Stimulated activated CD8-positive, alpha-beta memory T cell treated with anti-CD3 and anti-CD28 coated beads, Interleukin-4, amount 100 ng/mL, for 4 hours (primary cell): ENCODE measurements around the gene TAS2R1.

Experiments
- DNase-seq, 2 donors: peaks; one replicate each; pipeline ENCODE4 v3.0.0-alpha.2; 2020; ENCODE audit warnings: low read depth in 2 of 2, low spot score in 1 of 2

TAS2R1 gene

DNA sequence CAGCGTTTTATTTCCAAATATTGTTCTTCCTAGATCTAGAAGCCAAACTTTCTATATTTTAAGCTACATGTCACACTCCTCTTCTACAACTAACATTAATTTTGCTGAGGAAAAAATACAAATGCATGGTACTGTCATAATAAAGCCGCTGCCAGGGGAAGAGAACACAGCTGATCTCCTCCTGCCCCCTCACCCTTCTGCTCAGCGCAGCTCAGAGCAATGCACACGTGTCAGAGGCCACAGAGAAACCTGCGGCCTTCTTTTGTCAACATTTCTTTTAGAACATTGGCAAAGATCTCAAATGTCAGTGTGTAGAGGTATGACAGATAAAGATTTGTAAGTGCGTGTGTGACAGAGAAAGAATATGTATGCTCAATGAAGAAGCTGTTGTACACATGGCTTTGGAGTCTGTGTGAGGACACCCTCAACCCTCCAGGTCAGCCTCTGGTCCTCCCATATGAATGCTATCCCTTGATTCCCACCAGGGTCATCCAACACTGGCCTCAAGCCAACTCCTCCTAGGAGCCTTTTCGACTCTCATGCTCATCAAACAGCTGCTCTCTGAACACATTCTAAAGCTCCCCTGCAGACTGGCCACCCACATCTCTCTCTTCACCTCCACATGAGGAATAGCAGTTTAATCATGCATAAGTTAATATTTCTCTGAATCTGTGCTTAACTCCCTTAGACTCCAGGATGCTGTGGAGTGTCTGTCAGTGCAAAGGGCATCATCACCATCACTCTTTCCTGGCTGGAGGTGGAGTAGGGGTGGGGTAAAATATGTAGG, 40.9 kb downstream of the TAS2R1 start:
- DNase-seq = no peak

DNA sequence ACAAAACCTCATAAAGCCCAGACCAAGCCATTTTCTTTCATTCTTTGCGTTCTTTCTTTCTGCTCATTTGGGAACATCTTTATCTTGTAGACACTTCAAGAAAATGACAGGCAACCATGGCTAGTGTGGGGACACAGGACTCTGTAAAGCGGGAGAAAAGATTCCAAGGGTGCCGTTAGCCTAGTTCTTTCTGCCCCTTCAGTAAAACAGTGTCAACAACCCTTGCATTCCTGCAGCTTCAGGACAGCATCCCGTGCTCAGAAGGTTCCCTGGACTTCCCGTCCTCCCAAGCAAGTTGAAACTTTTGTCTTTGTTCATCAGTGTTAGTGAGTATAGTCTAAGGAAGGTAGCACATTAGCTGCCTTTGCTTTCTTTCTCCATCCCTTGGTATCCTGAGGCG, 41.9 kb downstream of the TAS2R1 start:
- no peak for DNase-seq

DNA sequence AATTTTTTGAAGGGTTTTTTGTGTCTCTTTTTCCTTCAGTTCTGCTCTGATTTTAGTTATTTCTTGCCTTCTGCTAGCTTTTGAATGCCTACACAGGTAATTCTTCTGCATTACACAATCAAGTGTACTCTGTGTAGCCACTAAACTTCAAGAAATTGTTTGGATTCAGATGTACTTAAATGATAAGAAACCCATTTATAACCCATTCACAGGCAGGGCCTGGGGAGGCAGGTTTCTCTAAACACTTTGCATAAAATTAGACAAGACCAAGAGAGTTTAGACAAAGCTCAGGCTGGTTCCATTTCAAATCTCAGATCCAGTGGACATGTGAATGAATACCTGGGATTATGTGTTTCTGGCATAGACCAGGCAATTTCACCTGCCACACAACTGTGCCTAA, 43.0 kb downstream of the TAS2R1 start:
- no peak for DNase-seq

DNA sequence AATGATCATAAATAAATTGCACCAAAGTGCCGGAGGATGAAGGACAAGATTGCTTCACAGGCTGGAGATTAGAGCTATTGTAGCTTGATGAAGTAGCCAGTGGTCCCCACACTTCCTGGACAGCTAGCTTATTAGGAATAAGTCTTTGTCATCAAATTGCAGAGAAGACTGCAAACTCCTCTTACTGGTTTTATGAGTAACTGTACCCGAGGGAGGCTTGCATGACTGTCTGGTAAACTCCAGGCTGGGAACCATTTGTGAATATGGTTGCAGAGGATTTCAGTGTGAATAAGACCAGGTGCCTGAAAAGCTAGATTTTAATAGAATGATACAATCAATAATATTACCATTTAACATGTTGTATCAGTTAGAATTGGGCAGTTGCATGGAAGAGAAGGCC, 47.7 kb downstream of the TAS2R1 start:
- DNase-seq = no peak
